Large intestine (tissue), 3 donors: ENCODE results near the gene INAVA. TPM values are rescaled to one million over a fixed set of nuclear protein-coding genes. Genes with fewer than 3 reads are reported as not detected.
"Not testable (repeated sequence)": the region's sequence is repeated elsewhere in the genome, so short reads cannot be mapped to it uniquely, and the experiment has no call there.

ENCODE experiments used
- DNase-seq, 2 donors: peaks; one replicate each; pipeline versions ENCODE4 v3.0.0 to v3.0.0-alpha.2; 2013
- H3K27ac ChIP-seq: one replicate; pipeline ENCODE4 v1.5.1; 2013; ENCODE audit warnings: low read length
- H3K27me3 ChIP-seq: 2 replicates; pipeline ENCODE4 v1.6.1; 2013; ENCODE audit warnings: low read length; ENCODE audit not compliant: control insufficient read depth, insufficient read depth
- H3K36me3 ChIP-seq: 2 replicates; pipeline ENCODE4 v1.6.1; 2013; ENCODE audit warnings: low read length; ENCODE audit not compliant: control insufficient read depth, insufficient read depth
- H3K4me1 ChIP-seq: one replicate; pipeline ENCODE4 v1.6.1; 2013; ENCODE audit warnings: low read length; ENCODE audit not compliant: control insufficient read depth, insufficient read depth
- H3K4me3 ChIP-seq: one replicate; pipeline ENCODE4 v1.5.1; 2013; ENCODE audit warnings: low read length
- H3K9me3 ChIP-seq: one replicate; pipeline ENCODE4 v1.6.1; 2013; ENCODE audit warnings: mild to moderate bottlenecking, low read depth, low read length, moderate library complexity; ENCODE audit not compliant: control insufficient read depth
- WGBS: methylation state at CpG from one replicate; pipeline ENCODE4 v1.1.5; 2013; ENCODE audit warnings: low lambda C conversion rate; ENCODE audit not compliant: insufficient coverage; 5-methylcytosine and 5-hydroxymethylcytosine counted together
- polyA plus RNA-seq: library from polyadenylated mRNA; unstranded; fragments of 120-200 nt; gene quantifications from one replicate; pipeline ENCODE4 v1.2.1, GENCODE V29; 2013

Gene INAVA
- polyA plus RNA-seq, 1 donor, result 101 TPM

- 40% methylated on average over 1 of the region's 9 CpGs for WGBS
- no peaks in the 10 kb centered on the region for H3K36me3 ChIP-seq
- H3K4me3 ChIP-seq, result no peak overlapping the region
- H3K9me3 ChIP-seq, result no peaks in the 10 kb centered on the region
- no peaks in the 10 kb centered on the region for H3K27me3 ChIP-seq
- H3K4me1 ChIP-seq, result no peaks in the 10 kb centered on the region
- no peak for DNase-seq
- no peak overlapping the region for H3K27ac ChIP-seq
Observed at GRCh38 chr1:200960236-200960947, 65.7 kb downstream of the INAVA start.

GRCh38 chr1:200960948-200961340 is 66.2 kb downstream of the INAVA start:
- Histone ChIP-seq H3K36me3 (no peaks in the 10 kb centered on the region), H3K4me3 (no peak overlapping the region), H3K9me3 (no peaks in the 10 kb centered on the region), H3K27me3 (no peaks in the 10 kb centered on the region), H3K27ac (no peak overlapping the region), H3K4me1 (no peaks in the 10 kb centered on the region)
- WGBS, result 100% methylated on average over 1 of the region's 4 CpGs
- no peak for DNase-seq

- not testable (repeated sequence) for H3K9me3 ChIP-seq, H3K27me3 ChIP-seq, H3K4me3 ChIP-seq, DNase-seq, H3K36me3 ChIP-seq, H3K4me1 ChIP-seq, H3K27ac ChIP-seq
- WGBS, result no CpG with 5 or more reads among the region's 11 CpGs
Observed at GRCh38 chr1:200962151-200962550, 67.5 kb downstream of the INAVA start.

- Histone ChIP-seq H3K4me3 (no peak overlapping the region), H3K36me3 (no peaks in the 10 kb centered on the region), H3K9me3 (no peaks in the 10 kb centered on the region), H3K4me1 (no peaks in the 10 kb centered on the region), H3K27me3 (no peaks in the 10 kb centered on the region), H3K27ac (no peak overlapping the region)
- no peak for DNase-seq
- WGBS, result no CpG with 5 or more reads among the region's 4 CpGs
Observed at GRCh38 chr1:200962631-200963030, 67.9 kb downstream of the INAVA start.

GRCh38 chr1:200963076-200963475 is 68.4 kb downstream of the INAVA start:
- H3K27me3 ChIP-seq, result no peaks in the 10 kb centered on the region
- H3K4me1 ChIP-seq, result no peaks in the 10 kb centered on the region

GRCh38 chr1:200963888-200964287 is 69.2 kb downstream of the INAVA start:
- H3K36me3 ChIP-seq, H3K27me3 ChIP-seq, H3K4me1 ChIP-seq, H3K27ac ChIP-seq, H3K9me3 ChIP-seq, DNase-seq, H3K4me3 ChIP-seq: not testable (repeated sequence)
- 100% methylated on average over 2 of the region's 11 CpGs for WGBS

More at GRCh38 chr1:200963076-200963475, 68.4 kb downstream of the INAVA start:
- DNase-seq, result no peak
- H3K9me3 ChIP-seq, result no peaks in the 10 kb centered on the region
- no CpG with 5 or more reads among the region's 2 CpGs for WGBS
- no peak overlapping the region for H3K4me3 ChIP-seq
- H3K36me3 ChIP-seq, result no peaks in the 10 kb centered on the region
- no peak overlapping the region for H3K27ac ChIP-seq

Other genes starting within 250 kb of the INAVA start
- 22.9 TPM for gene DDX59, start 225.0 kb upstream of the INAVA start, polyA plus RNA-seq
- 17.9 TPM for gene CAMSAP2, start 156.0 kb upstream of the INAVA start, polyA plus RNA-seq
- 0.16 TPM for gene GPR25, start 21.9 kb upstream of the INAVA start, polyA plus RNA-seq
- 1.5 TPM for gene KIF21B, start 128.8 kb downstream of the INAVA start, polyA plus RNA-seq
- 0.15 TPM for gene CACNA1S, start 217.5 kb downstream of the INAVA start, polyA plus RNA-seq
- gene ASCL5, start 232.3 kb downstream of the INAVA start, polyA plus RNA-seq, result 0.15 TPM